ENCODE data around the gene ADIPOR1. TPM values are rescaled to one million over a fixed set of nuclear protein-coding genes. Genes with fewer than 3 reads are reported as not detected.

The ADIPOR1 gene
- total and polyA plus RNA-seq, 7 experiments from 2014 or later: 51.9 to 93.8 (median 69.6) TPM

GRCh38 chr1:202966006-202966898 is 8.1 kb upstream of the ADIPOR1 start:
- H3K4me3 ChIP-seq (ENCODE audit: low read length): peak overlapping the region; percentile 89

GRCh38 chr1:202965422-202965821 is 7.3 kb upstream of the ADIPOR1 start:
- Histone ChIP-seq H3K4me1 (ENCODE audit: control insufficient read depth in 2 of 2, insufficient read depth in 2 of 2, low read length in 2 of 2) (peaks cover 14 to 20% of the 10 kb centered on the region in 2 donors), H3K36me3 (ENCODE audit: control insufficient read depth in 2 of 3, insufficient read depth in 3 of 3, low read length in 3 of 3) (peaks cover 0 to 41% (median 7%) of the 10 kb centered on the region in 3 experiments), H3K27me3 (ENCODE audit: control insufficient read depth in 2 of 2, insufficient read depth in 2 of 2, low read length in 2 of 2) (no peaks in the 10 kb centered on the region), H3K9me3 (ENCODE audit: control insufficient read depth in 2 of 3, low read length in 3 of 3) (no peaks in the 10 kb centered on the region), H3K27ac (ENCODE audit: low read depth, low read length) (peak overlapping the region; percentile 87), H3K4me3 (ENCODE audit: low read length) (no peak overlapping the region)
- Mint-ChIP-seq H3K4me1 (peaks cover 15 to 34% (median 27%) of the 10 kb centered on the region in 7 donors), H3K4me3 (peak overlapping the region in 6 of 10 donors; percentile 12 to 97 (median 84)), H3K27me3 (no peaks in the 10 kb centered on the region), H3K36me3 (peaks cover 0 to 22% (median 3%) of the 10 kb centered on the region in 5 donors), H3K27ac (peak overlapping the region in 7 of 9 donors; percentile 62 to 88 (median 80)), H3K9me3 (no peaks in the 10 kb centered on the region)
- no peak for DNase-seq
- CTCF ChIA-PET: no interaction called here
- no peak for ATAC-seq
- intact Hi-C loops (cut with micrococcal nuclease): loop anchor here in 1 of 2 donors (5.0 kb wide), 2 partner anchors 62 to 803 kb away; partner anchors contain the start of genes PPFIA4 and PTPN7
- POLR2A ChIA-PET: no interaction called here

More at GRCh38 chr1:202966006-202966898, 8.1 kb upstream of the ADIPOR1 start:
- peak overlapping the region; percentile 71 to 97 (median 82) for H3K4me3 Mint-ChIP-seq
- intact Hi-C loops (cut with micrococcal nuclease): loop anchor here (2.0 to 5.0 kb wide), 6 partner anchors 13 to 1011 kb away; partner anchors contain the start of genes PCAT6 (in 1 of the 2), PPFIA4 (in 1 of the 2), PTPN7 (in 1 of the 2) and TIMM17A (in 1 of the 2)
- Histone ChIP-seq H3K4me1 (ENCODE audit: control insufficient read depth in 2 of 2, insufficient read depth in 2 of 2, low read length in 2 of 2) (peaks cover 14 to 20% of the 10 kb centered on the region in 2 donors), H3K27ac (ENCODE audit: low read depth, low read length) (peak overlapping the region; percentile 87), H3K36me3 (ENCODE audit: control insufficient read depth in 2 of 3, insufficient read depth in 3 of 3, low read length in 3 of 3) (peaks cover 0 to 40% (median 7%) of the 10 kb centered on the region in 3 experiments), H3K9me3 (ENCODE audit: control insufficient read depth in 2 of 3, low read length in 3 of 3) (no peaks in the 10 kb centered on the region), H3K27me3 (ENCODE audit: control insufficient read depth in 2 of 2, insufficient read depth in 2 of 2, low read length in 2 of 2) (no peaks in the 10 kb centered on the region)
- H3K27ac Mint-ChIP-seq: peak overlapping the region; percentile 65 to 88 (median 81)
- peaks cover 15 to 34% (median 27%) of the 10 kb centered on the region in 7 donors for H3K4me1 Mint-ChIP-seq
- DNase-seq (no peak), ATAC-seq (no peak)
- ChIA-PET CTCF (no interaction called here), POLR2A (interaction anchor here (0.6 to 1.2 kb wide), 3 partner anchors 37 to 978 kb away, joined by 3 to 4 read pairs (median 3); partner anchors contain the start of gene KLHL12)
- H3K27me3 Mint-ChIP-seq: no peaks in the 10 kb centered on the region
- H3K36me3 Mint-ChIP-seq: peaks cover 0 to 18% (median 3%) of the 10 kb centered on the region in 5 donors
- no peaks in the 10 kb centered on the region for H3K9me3 Mint-ChIP-seq

- Histone ChIP-seq H3K36me3 (ENCODE audit: control insufficient read depth in 2 of 3, insufficient read depth in 3 of 3, low read length in 3 of 3) (peaks cover 0 to 41% (median 7%) of the 10 kb centered on the region in 3 experiments), H3K4me3 (ENCODE audit: low read length) (no peak overlapping the region), H3K4me1 (ENCODE audit: control insufficient read depth in 2 of 2, insufficient read depth in 2 of 2, low read length in 2 of 2) (peaks cover 14 to 20% of the 10 kb centered on the region in 2 donors), H3K27ac (ENCODE audit: low read depth, low read length) (no peak overlapping the region), H3K27me3 (ENCODE audit: control insufficient read depth in 2 of 2, insufficient read depth in 2 of 2, low read length in 2 of 2) (no peaks in the 10 kb centered on the region), H3K9me3 (ENCODE audit: control insufficient read depth in 2 of 3, low read length in 3 of 3) (no peaks in the 10 kb centered on the region)
- H3K4me3 Mint-ChIP-seq: peak overlapping the region in 3 of 10 donors; percentile 2 to 48 (median 29)
- H3K36me3 Mint-ChIP-seq: peaks cover 0 to 22% (median 3%) of the 10 kb centered on the region in 5 donors
- POLR2A ChIA-PET: interaction anchor here (0.5 to 1.5 kb wide), 3 partner anchors 9 to 43 kb away, joined by 3 to 5 read pairs (median 3); partner anchors contain the start of gene TMEM183A
- peak overlapping the region in 7 of 9 donors; percentile 24 to 88 (median 65) for H3K27ac Mint-ChIP-seq
- H3K4me1 Mint-ChIP-seq: peaks cover 15 to 34% (median 27%) of the 10 kb centered on the region in 7 donors
- DNase-seq (no peak), ATAC-seq (no peak)
- no peaks in the 10 kb centered on the region for H3K27me3 Mint-ChIP-seq
- intact Hi-C loops (cut with micrococcal nuclease): loop anchor here in 1 of 2 donors (5.0 kb wide), 2 partner anchors 62 to 803 kb away; partner anchors contain the start of genes PPFIA4 and PTPN7
- H3K9me3 Mint-ChIP-seq: no peaks in the 10 kb centered on the region
- CTCF ChIA-PET: no interaction called here
These were observed 6.8 kb upstream of the ADIPOR1 start for GRCh38 chr1:202964791-202965410.

GRCh38 chr1:202961220-202961880 is 3.2 kb upstream of the ADIPOR1 start:
- no peaks in the 10 kb centered on the region for H3K27me3 ChIP-seq (ENCODE audit: control insufficient read depth in 2 of 2, insufficient read depth in 2 of 2, low read length in 2 of 2)
- Mint-ChIP-seq H3K4me3 (no peak overlapping the region), H3K9me3 (peaks cover 0 to 2% (median 0%) of the 10 kb centered on the region in 11 donors), H3K4me1 (peaks cover 4 to 35% (median 29%) of the 10 kb centered on the region in 7 donors), H3K36me3 (peaks cover 0 to 22% (median 3%) of the 10 kb centered on the region in 5 donors), H3K27me3 (no peaks in the 10 kb centered on the region), H3K27ac (peak overlapping the region in 1 of 9 donors; percentile 52)
- intact Hi-C loops (cut with micrococcal nuclease): no loop called here
- no peak overlapping the region for H3K27ac ChIP-seq (ENCODE audit: low read depth, low read length)
- H3K9me3 ChIP-seq (ENCODE audit: control insufficient read depth in 2 of 3, low read length in 3 of 3): no peaks in the 10 kb centered on the region
- peaks cover 0 to 47% (median 7%) of the 10 kb centered on the region in 3 experiments for H3K36me3 ChIP-seq (ENCODE audit: control insufficient read depth in 2 of 3, insufficient read depth in 3 of 3, low read length in 3 of 3)
- POLR2A ChIA-PET: no interaction called here
- H3K4me3 ChIP-seq (ENCODE audit: low read length): no peak overlapping the region
- no peak for DNase-seq
- no peak for ATAC-seq
- peaks cover 18% of the 10 kb centered on the region in 2 donors for H3K4me1 ChIP-seq (ENCODE audit: control insufficient read depth in 2 of 2, insufficient read depth in 2 of 2, low read length in 2 of 2)
- CTCF ChIA-PET: interaction anchor here (1.2 kb wide), 1 partner anchor 34 kb away, joined by 3 read pairs; the partner anchor contains the start of gene KLHL12

GRCh38 chr1:202959276-202959620 is 1.1 kb upstream of the ADIPOR1 start:
- peaks cover 11 to 42% (median 39%) of the 10 kb centered on the region in 7 donors for H3K4me1 Mint-ChIP-seq
- peaks cover 0 to 2% (median 0%) of the 10 kb centered on the region in 11 donors for H3K9me3 Mint-ChIP-seq
- peaks cover 0 to 16% (median 4%) of the 10 kb centered on the region in 5 donors for H3K36me3 Mint-ChIP-seq
- peak overlapping the region in 3 of 9 donors; percentile 89 to 97 (median 94) for H3K27ac Mint-ChIP-seq
- Histone ChIP-seq H3K36me3 (ENCODE audit: control insufficient read depth in 2 of 3, insufficient read depth in 3 of 3, low read length in 3 of 3) (peaks cover 0 to 37% (median 7%) of the 10 kb centered on the region in 3 experiments), H3K4me1 (ENCODE audit: control insufficient read depth in 2 of 2, insufficient read depth in 2 of 2, low read length in 2 of 2) (peaks cover 19 to 30% of the 10 kb centered on the region in 2 donors), H3K27ac (ENCODE audit: low read depth, low read length) (peak overlapping the region; percentile 95), H3K4me3 (ENCODE audit: low read length) (no peak overlapping the region), H3K27me3 (ENCODE audit: control insufficient read depth in 2 of 2, insufficient read depth in 2 of 2, low read length in 2 of 2) (no peaks in the 10 kb centered on the region), H3K9me3 (ENCODE audit: control insufficient read depth in 2 of 3, low read length in 3 of 3) (no peaks in the 10 kb centered on the region)
- no peak for DNase-seq
- intact Hi-C loops (cut with micrococcal nuclease): loop anchor here (2.0 to 10.0 kb wide), 7 partner anchors 16 to 1804 kb away; partner anchors contain the start of genes PPP1R12B (in 2 of the 2), PCAT6 (in 1 of the 2) and TMEM9 (in 1 of the 2)
- H3K27me3 Mint-ChIP-seq: no peaks in the 10 kb centered on the region
- no peak for ATAC-seq
- ChIA-PET CTCF (interaction anchor here (1.4 kb wide), 1 partner anchor 9 kb away, joined by 7 read pairs; no protein-coding TSS in a partner anchor), POLR2A (interaction anchor here (0.6 to 2.6 kb wide), 3 partner anchors 9 to 898 kb away, joined by 3 to 10 read pairs (median 3); no protein-coding TSS in a partner anchor)
- H3K4me3 Mint-ChIP-seq: peak overlapping the region in 3 of 10 donors; percentile 82 to 93 (median 84)

All from naive thymus-derived CD4-positive, alpha-beta T cell (primary cell).